H1 (cell line): ENCODE data around the gene MMP21. TPM values are rescaled to one million over a fixed set of nuclear protein-coding genes. Genes with fewer than 3 reads are reported as not detected.

ENCODE experiments used
- CTCF ChIA-PET: fragments of 300-600 bp; sonication (Branson Sonifier 250); formaldehyde crosslinking; loops from one replicate; lab custom pipeline; 2021; ENCODE audit not compliant: partially characterized antibody; lab: Charles Lee
- POLR2A ChIA-PET: fragments of 300-600 bp; sonication (Branson Sonifier 250); formaldehyde crosslinking; loops from one replicate; lab custom pipeline; 2021; ENCODE audit warnings: inconsistent platforms; ENCODE audit not compliant: partially characterized antibody; lab: Charles Lee
- DNase-seq, 2 experiments: peaks; one replicate each; pipeline versions ENCODE4 v3.0.0 to v3.0.0-alpha.2; 2010 to 2022; ENCODE audit warnings: low spot score in 2 of 2, low read depth in 1 of 2, mixed read lengths in 1 of 2
- FAIRE-seq: peaks from 2 replicates; lab custom pipeline; 2011; peaks lifted over from hg19 to GRCh38; lab: Jason Lieb, UNC
- H2AFZ ChIP-seq: 2 replicates; pipeline ENCODE4 v1.8.1; 2012; ENCODE audit warnings: low read length, inconsistent platforms
- H2AK5ac ChIP-seq: 2 replicates; pipeline ENCODE4 v1.6.1; 2013; ENCODE audit warnings: low read depth, low read length
- H2BK120ac ChIP-seq: replicated peaks from 2 replicates; pipeline ENCODE3; 2013; ENCODE audit warnings: low read depth, low read length, inconsistent platforms
- H2BK12ac ChIP-seq: 2 replicates; pipeline ENCODE4 v1.6.1; 2013; ENCODE audit warnings: low read depth, low read length
- H2BK15ac ChIP-seq: 2 replicates; pipeline ENCODE4 v1.6.1; 2013; ENCODE audit warnings: low read length
- H2BK20ac ChIP-seq: 2 replicates; pipeline ENCODE4 v1.6.1; 2013; ENCODE audit warnings: low read length
- H2BK5ac ChIP-seq: 2 replicates; pipeline ENCODE4 v1.6.1; 2013; ENCODE audit warnings: low read depth, low read length
- H3K14ac ChIP-seq: 2 replicates; pipeline ENCODE4 v1.6.1; 2013; ENCODE audit warnings: inconsistent platforms; ENCODE audit not compliant: insufficient read length
- H3K18ac ChIP-seq: 2 replicates; pipeline ENCODE4 v1.6.1; 2013; ENCODE audit warnings: low read length; ENCODE audit errors: extremely low read depth
- H3K23ac ChIP-seq: 2 replicates; pipeline ENCODE4 v1.6.1; 2013; ENCODE audit warnings: inconsistent platforms; ENCODE audit not compliant: insufficient read length
- H3K23me2 ChIP-seq: 2 replicates; pipeline ENCODE4 v1.6.1; 2013; ENCODE audit warnings: low read depth, low read length
- H3K27ac ChIP-seq: 2 replicates; pipeline ENCODE4 v1.6.1; 2011; ENCODE audit warnings: low read depth, low read length, inconsistent platforms
- H3K27me3 ChIP-seq, 4 experiments: replicated peaks in 1 of 4; 1 replicate in 1 of 4; 2 replicates in 3 of 4; pipeline versions ENCODE4 v1.6.1 to v1.8.1; 2011 to 2013; ENCODE audit warnings: low read length in 3 of 4, mild to moderate bottlenecking in 3 of 4, inconsistent platforms in 2 of 4, mixed read lengths in 2 of 4, moderate library complexity in 1 of 4; ENCODE audit not compliant: control insufficient read depth in 3 of 4, insufficient read depth in 3 of 4; ENCODE audit errors: extremely low read depth in 1 of 4
- H3K36me3 ChIP-seq, 4 experiments: 2 replicates each; pipeline versions ENCODE4 v1.6.1 to v1.8.1; 2011 to 2013; ENCODE audit warnings: mild to moderate bottlenecking in 4 of 4, low read length in 3 of 4, moderate library complexity in 2 of 4, control low read depth in 1 of 4, inconsistent platforms in 1 of 4; ENCODE audit not compliant: insufficient read depth in 4 of 4, control insufficient read depth in 2 of 4
- H3K4ac ChIP-seq: replicated peaks from 2 replicates; pipeline ENCODE3; 2013; ENCODE audit warnings: low read length, low read depth, mixed read lengths, inconsistent platforms; ENCODE audit not compliant: insufficient read length
- H3K4me1 ChIP-seq, 4 experiments: replicated peaks in 1 of 4; 1 replicate in 1 of 4; 2 replicates in 3 of 4; pipeline versions ENCODE4 v1.6.1 to v1.8.1; 2011 to 2013; ENCODE audit warnings: low read length in 3 of 4, inconsistent platforms in 2 of 4, mixed read lengths in 1 of 4; ENCODE audit not compliant: insufficient read depth in 4 of 4, control insufficient read depth in 3 of 4
- H3K4me2 ChIP-seq, 2 experiments: 2 replicates each; pipeline versions ENCODE4 v1.6.1 to v1.8.1; 2011 to 2013; ENCODE audit warnings: low read depth in 2 of 2, low read length in 2 of 2, control low read depth in 1 of 2, inconsistent platforms in 1 of 2, mild to moderate bottlenecking in 1 of 2; ENCODE audit not compliant: insufficient read depth in 1 of 2
- H3K4me3 ChIP-seq, 4 experiments: fragments of 200-600, 300-600 bp in 1 of 4; sonication (generic), shearing (Covaris generic), sonication (Bioruptor Twin) in 1 of 4; 2 replicates each; pipeline versions ENCODE4 v1.5.1 to v1.8.1; 2011 to 2016; ENCODE audit warnings: low read length in 4 of 4, low read depth in 3 of 4, control low read depth in 2 of 4, inconsistent platforms in 2 of 4, mild to moderate bottlenecking in 2 of 4, mixed read lengths in 1 of 4, moderate library complexity in 1 of 4; ENCODE audit not compliant: insufficient read depth in 2 of 4; ENCODE audit errors: extremely low read depth in 1 of 4
- H3K56ac ChIP-seq: replicated peaks from 2 replicates; pipeline ENCODE3; 2013; ENCODE audit warnings: low read depth, mild to moderate bottlenecking, mixed read lengths, low read length, inconsistent platforms; ENCODE audit not compliant: insufficient read length
- H3K79me1 ChIP-seq: 2 replicates; pipeline ENCODE4 v1.6.1; 2013; ENCODE audit warnings: low read depth, low read length, control low read depth
- H3K79me2 ChIP-seq, 2 experiments: 2 replicates each; pipeline versions ENCODE4 v1.6.1 to v1.8.1; 2012 to 2013; ENCODE audit warnings: low read length in 2 of 2, mild to moderate bottlenecking in 2 of 2, inconsistent platforms in 1 of 2; ENCODE audit not compliant: insufficient read depth in 2 of 2, control insufficient read depth in 1 of 2
- H3K9ac ChIP-seq, 4 experiments: replicated peaks in 1 of 4; 1 replicate in 1 of 4; 2 replicates in 3 of 4; pipeline versions ENCODE4 v1.6.1 to v1.8.1; 2011 to 2013; ENCODE audit warnings: low read depth in 3 of 4, low read length in 3 of 4, control low read depth in 2 of 4, mild to moderate bottlenecking in 2 of 4, moderate library complexity in 2 of 4, inconsistent platforms in 1 of 4; ENCODE audit errors: extremely low read depth in 1 of 4
- H3K9me3 ChIP-seq, 2 experiments: 2 replicates each; pipeline versions ENCODE4 v1.6.1 to v1.8.1; 2012 to 2013; ENCODE audit warnings: mild to moderate bottlenecking in 2 of 2, moderate library complexity in 2 of 2, control low read depth in 1 of 2, inconsistent platforms in 1 of 2, low read depth in 1 of 2, low read length in 1 of 2, mixed read lengths in 1 of 2; ENCODE audit not compliant: insufficient read depth in 2 of 2
- H4K20me1 ChIP-seq, 2 experiments: replicated peaks in 1 of 2; 2 replicates each; pipeline versions ENCODE3 to v1.8.1; 2011 to 2013; ENCODE audit warnings: inconsistent platforms in 2 of 2, low read length in 2 of 2, mild to moderate bottlenecking in 1 of 2; ENCODE audit not compliant: insufficient read depth in 2 of 2, control insufficient read depth in 1 of 2
- H4K5ac ChIP-seq: 2 replicates; pipeline ENCODE4 v1.6.1; 2013; ENCODE audit warnings: low read length, low read depth, mixed read lengths, inconsistent platforms; ENCODE audit not compliant: insufficient read length
- H4K8ac ChIP-seq: 2 replicates; pipeline ENCODE4 v1.8.0; 2013; ENCODE audit warnings: mild to moderate bottlenecking, moderate library complexity, low read length, inconsistent platforms; ENCODE audit not compliant: insufficient read depth; ENCODE audit errors: extremely low read depth
- H4K91ac ChIP-seq: replicated peaks from 2 replicates; pipeline ENCODE3; 2013; ENCODE audit warnings: low read length, mixed read lengths, inconsistent platforms; ENCODE audit not compliant: insufficient read length
- ATF3 ChIP-seq: IDR thresholded peaks from 2 replicates; pipeline ENCODE4 v1.6.1; 2011; ENCODE audit warnings: low read depth, mild to moderate bottlenecking, low read length; ENCODE audit not compliant: insufficient read depth
- BCL11A ChIP-seq, 2 experiments: IDR thresholded peaks; one replicate each; pipeline ENCODE4 v1.6.1; 2011; ENCODE audit warnings: low read depth in 2 of 2, low read length in 2 of 2, mild to moderate bottlenecking in 2 of 2
- GTF2F1 ChIP-seq: IDR thresholded peaks from 2 replicates; pipeline ENCODE4 v1.6.1; 2012; ENCODE audit warnings: low read depth, low read length, improper control_type of control experiment, borderline replicate concordance
- HDAC6 ChIP-seq: IDR thresholded peaks from one replicate; pipeline ENCODE4 v1.7.1; 2012; ENCODE audit warnings: low read depth, mild to moderate bottlenecking, inconsistent platforms, low read length, moderate library complexity
- JUND ChIP-seq: IDR thresholded peaks from 2 replicates; pipeline ENCODE4 v1.6.1; 2011; ENCODE audit warnings: mild to moderate bottlenecking, improper control_type of control experiment, low read length
- KDM4A ChIP-seq: IDR thresholded peaks from one replicate; pipeline ENCODE4 v1.7.1; 2012; ENCODE audit warnings: low read depth, mild to moderate bottlenecking, moderate library complexity, low read length, inconsistent platforms; ENCODE audit not compliant: severe bottlenecking
- MAFK ChIP-seq: IDR thresholded peaks from 2 replicates; pipeline ENCODE4 v1.6.1; 2012; ENCODE audit warnings: low read depth, mild to moderate bottlenecking, improper control_type of control experiment, low read length
- RAD21 ChIP-seq, 2 experiments: IDR thresholded peaks in 1 of 2; conservative IDR thresholded peaks in 1 of 2; 2 replicates each; pipeline ENCODE4 v1.6.1; 2011; ENCODE audit warnings: low read depth in 2 of 2, low read length in 2 of 2, improper control_type of control experiment in 1 of 2, inconsistent platforms in 1 of 2, mild to moderate bottlenecking in 1 of 2, moderate library complexity in 1 of 2
- RXRA ChIP-seq: IDR thresholded peaks from 2 replicates; pipeline ENCODE4 v1.6.1; 2011; ENCODE audit warnings: low read depth, mild to moderate bottlenecking, low read length, moderate library complexity; ENCODE audit not compliant: insufficient read depth
- SUZ12 ChIP-seq: fragments of 200-600 bp; sonication (generic); IDR thresholded peaks from 2 replicates; pipeline ENCODE4 v1.6.1; 2012; ENCODE audit warnings: mild to moderate bottlenecking, inconsistent platforms, low read length, moderate library complexity, mixed read lengths
- USF2 ChIP-seq: IDR thresholded peaks from 2 replicates; pipeline ENCODE4 v1.6.1; 2011; ENCODE audit warnings: low read length, improper control_type of control experiment
- WGBS, 2 experiments: shearing (Covaris generic) in 1 of 2; methylation state at CpG; one replicate each; pipeline versions ENCODE4 v1.1.6 to v1.1.7; 2013 to 2015; ENCODE audit warnings: low lambda C conversion rate in 2 of 2, mixed read lengths in 2 of 2, inconsistent platforms in 1 of 2, low coverage in 1 of 2, missing lambda C conversion rate in 1 of 2; ENCODE audit not compliant: insufficient replicate concordance in 2 of 2, insufficient coverage in 1 of 2, insufficient read length in 1 of 2; ENCODE audit errors: extremely low coverage in 1 of 2, missing lambda C conversion rate in 1 of 2; 5-methylcytosine and 5-hydroxymethylcytosine counted together
- polyA plus RNA-seq, 7 experiments: library from polyadenylated mRNA; depleted of rRNA in 3 of 7; stranded (reverse) in 5 of 7; unstranded in 2 of 7; fragments of >200 nt in 5 of 7; fragments of 200-250 nt in 2 of 7; gene quantifications; 1 replicate in 5 of 7; 2 replicates in 1 of 7; 4 replicates in 1 of 7; pipeline versions ENCODE4 v1.2.1 to v1.2.3, GENCODE V29; 2011 to 2013; ENCODE audit warnings: missing spikeins in 2 of 7, mixed read lengths in 2 of 7
- total RNA-seq: library from RNA; stranded (reverse); fragmentation: NEBNext Ultra II Directional; extraction: Animal tissue kit (Norgen Biotek cat#: 25700); gene quantifications from 2 replicates; pipeline ENCODE4 v1.2.1, GENCODE V29; 2021

MMP21 gene
- total and polyA plus RNA-seq, 2 of the 8 experiments (the other 6 are each of a cell fraction or from before 2014, with no cell fraction given), result not detected

- no peak overlapping the region for H3K4me2 ChIP-seq
- H3K18ac ChIP-seq, result no peak overlapping the region
- peaks cover 2 to 19% (median 14%) of the 10 kb centered on the region in 4 experiments; a peak in 7 of 8 replicates for H3K36me3 ChIP-seq
- H3K9ac ChIP-seq, result no peak overlapping the region
- 81% methylated on average over 4 of the region's 4 CpGs; no CpG with 5 or more reads in 1 of the 2 experiments for WGBS, 2 experiments
- no peak overlapping the region for H3K4me3 ChIP-seq
- no peak overlapping the region for H2BK12ac ChIP-seq
- no peak overlapping the region for H2BK15ac ChIP-seq
- H3K23ac ChIP-seq, result no peak overlapping the region
- no peaks in the 10 kb centered on the region for H3K9me3 ChIP-seq
- no peak for FAIRE-seq
- H2AK5ac ChIP-seq, result no peak overlapping the region
- H3K4me1 ChIP-seq, result no peaks in the 10 kb centered on the region
- no peak overlapping the region for H3K27ac ChIP-seq
- no peaks in the 10 kb centered on the region for H3K23me2 ChIP-seq
- peaks cover 0 to 4% of the 10 kb centered on the region in 2 experiments for H4K20me1 ChIP-seq
- no peak overlapping the region for H4K91ac ChIP-seq
- ChIA-PET CTCF (interaction anchor here (0.8 kb wide), 1 partner anchor 16 kb away, joined by 3 read pairs; no protein-coding TSS in a partner anchor), POLR2A (interaction anchor here (1.4 kb wide), 1 partner anchor 12 kb away, joined by 3 read pairs; no protein-coding TSS in a partner anchor)
- H2AFZ ChIP-seq, result no peak overlapping the region
- no peak overlapping the region for H2BK5ac ChIP-seq
- H3K56ac ChIP-seq, result no peak overlapping the region
- H3K14ac ChIP-seq, result no peak overlapping the region
- no peak overlapping the region for H4K8ac ChIP-seq
- H3K4ac ChIP-seq, result no peak overlapping the region
- H3K27me3 ChIP-seq, result no peaks in the 10 kb centered on the region
- no peaks in the 10 kb centered on the region for H3K79me2 ChIP-seq
- H2BK20ac ChIP-seq, result no peak overlapping the region
- H3K79me1 ChIP-seq, result no peaks in the 10 kb centered on the region
- H2BK120ac ChIP-seq, result no peak overlapping the region
- H4K5ac ChIP-seq, result no peak overlapping the region
- DNase-seq, result no peak
- TF ChIP-seq ATF3 (no peak), MAFK (no peak), USF2 (no peak), HDAC6 (no peak), RXRA (no peak), BCL11A (IDR thresholded peaks at IDR 0.05; ENCODE audit: low read depth in 2 of 2, low read length in 2 of 2) (no peak), KDM4A (no peak), JUND (no peak), RAD21 (IDR thresholded peaks at IDR 0.05 in 1 of 2, conservative IDR thresholded peaks at IDR 0.05 in 1 of 2; ENCODE audit: low read depth in 2 of 2, low read length in 2 of 2) (no peak), SUZ12 (no peak), GTF2F1 (no peak)
Observed at GRCh38 chr10:125768219-125768855, 7.3 kb downstream of the MMP21 start.
